Dermis microvascular lymphatic vessel endothelial cell (primary cell): Measurements from ENCODE around the gene CNN2. TPM values are rescaled to one million over a fixed set of nuclear protein-coding genes. Genes with fewer than 3 reads are reported as not detected.
A peak's percentile ranks its signal among the peaks of the same experiment; 100 is the strongest.

Experiments
- DNase-seq, 2 donors: peaks; one replicate each; pipeline versions ENCODE4 v3.0.0 to v3.0.0-alpha.2; 2010; ENCODE audit warnings: low read depth in 2 of 2
- total RNA-seq: library from RNA; depleted of rRNA; stranded (reverse); fragments of >200 nt; gene quantifications from 2 replicates; pipeline ENCODE4 v1.2.1, GENCODE V29; 2014

The CNN2 gene
- total RNA-seq, 1 donor from 2014 or later = 92.6 TPM

GRCh38 chr19:1080360-1081161 lies 54.2 kb downstream of the CNN2 start:
- no peak for DNase-seq

GRCh38 chr19:1081301-1082164 lies 55.1 kb downstream of the CNN2 start:
- DNase-seq = no peak

- peak in 1 of 2 donors; percentile 75 for DNase-seq
These were observed 55.9 kb downstream of the CNN2 start for GRCh38 chr19:1082165-1082927.

- DNase-seq = no peak
These were observed 56.8 kb downstream of the CNN2 start for GRCh38 chr19:1082928-1083816.

GRCh38 chr19:1084024-1084868 lies 57.8 kb downstream of the CNN2 start:
- no peak for DNase-seq

GRCh38 chr19:1085053-1085658 lies 58.7 kb downstream of the CNN2 start:
- DNase-seq = no peak

- DNase-seq = no peak
These were observed 59.5 kb downstream of the CNN2 start for GRCh38 chr19:1085676-1086442.

- DNase-seq = no peak
These were observed 60.2 kb downstream of the CNN2 start for GRCh38 chr19:1086613-1087012.

- no peak for DNase-seq
These were observed 61.5 kb downstream of the CNN2 start for GRCh38 chr19:1087813-1088415.

GRCh38 chr19:1088416-1089010 lies 62.1 kb downstream of the CNN2 start:
- DNase-seq = no peak

Other genes starting within 250 kb of the CNN2 start
- gene PTBP1, start 229.2 kb upstream of the CNN2 start, total RNA-seq = 128 and 154 TPM in 2 replicates
- gene PLPPR3, start 204.7 kb upstream of the CNN2 start, total RNA-seq = 0.38 and 0.39 TPM in 2 replicates
- gene AZU1, start 198.8 kb upstream of the CNN2 start, total RNA-seq = not detected in 2 replicates
- gene PRTN3, start 185.6 kb upstream of the CNN2 start, total RNA-seq = not detected in 2 replicates
- not detected in 2 replicates for gene ELANE, start 174.3 kb upstream of the CNN2 start, total RNA-seq
- 2.2 and 2.5 TPM in 2 replicates for gene CFD, start 166.9 kb upstream of the CNN2 start, total RNA-seq
- 20.2 and 30.7 TPM in 2 replicates for gene MED16, start 133.4 kb upstream of the CNN2 start, total RNA-seq
- gene RNU6-9, start 133.1 kb upstream of the CNN2 start, total RNA-seq = not detected in 2 replicates
- gene R3HDM4, start 113.4 kb upstream of the CNN2 start, total RNA-seq = 29.4 and 47.7 TPM in 2 replicates
- gene KISS1R, start 109.3 kb upstream of the CNN2 start, total RNA-seq = under 0.01 TPM in 1 of 2 replicates, not detected in the other
- 4.2 and 7.2 TPM in 2 replicates for gene ARID3A, start 100.6 kb upstream of the CNN2 start, total RNA-seq
- 79.8 and 94.1 TPM in 2 replicates for gene WDR18, start 42.3 kb upstream of the CNN2 start, total RNA-seq
- 0.25 and 0.26 TPM in 2 replicates for gene GRIN3B, start 26.2 kb upstream of the CNN2 start, total RNA-seq
- 31.8 and 60.1 TPM in 2 replicates for gene TMEM259, start 5.5 kb upstream of the CNN2 start, total RNA-seq
- not detected in 2 replicates for gene RNU6-2, start 5.1 kb upstream of the CNN2 start, total RNA-seq
- 3.7 and 4.6 TPM in 2 replicates for gene ABCA7, start 13.5 kb downstream of the CNN2 start, total RNA-seq
- 13.5 and 24.6 TPM in 2 replicates for gene ARHGAP45, start 40.6 kb downstream of the CNN2 start, total RNA-seq
- gene POLR2E, start 68.8 kb downstream of the CNN2 start, total RNA-seq = 87.6 and 89.4 TPM in 2 replicates
- 461 and 469 TPM in 2 replicates for gene GPX4, start 77.4 kb downstream of the CNN2 start, total RNA-seq
- 14.8 and 29.0 TPM in 2 replicates for gene SBNO2, start 147.7 kb downstream of the CNN2 start, total RNA-seq
- gene STK11, start 179.2 kb downstream of the CNN2 start, total RNA-seq = 67.6 and 69.3 TPM in 2 replicates
- gene CBARP, start 211.4 kb downstream of the CNN2 start, total RNA-seq = 0.64 and 1.9 TPM in 2 replicates
- gene ATP5F1D, start 215.1 kb downstream of the CNN2 start, total RNA-seq = 16.8 and 23.6 TPM in 2 replicates
- gene MIDN, start 222.0 kb downstream of the CNN2 start, total RNA-seq = 4.9 and 7.0 TPM in 2 replicates
- 118 and 189 TPM in 2 replicates for gene CIRBP, start 242.7 kb downstream of the CNN2 start, total RNA-seq
- gene FAM174C, start 248.9 kb downstream of the CNN2 start, total RNA-seq = 16.4 and 19.7 TPM in 2 replicates